Tongue (tissue), 3 donors: Measurements from ENCODE around the gene POMP. TPM values are rescaled to one million over a fixed set of nuclear protein-coding genes. Genes with fewer than 3 reads are reported as not detected.
A peak's percentile ranks its signal among the peaks of the same experiment; 100 is the strongest.

Source experiments
- DNase-seq: peaks from one replicate; pipeline ENCODE4 v3.0.0-alpha.2; 2015
- small RNA-seq: library from RNA; depleted of rRNA; stranded (forward); fragments of <200 nt; gene quantifications from one replicate; pipeline ENCODE3, GENCODE V24; 2014; ENCODE audit warnings: low replicate concordance
- total RNA-seq: library from RNA; depleted of rRNA; stranded (reverse); fragments of >200 nt; gene quantifications from one replicate; pipeline ENCODE4 v1.2.3, GENCODE V29; 2014

The POMP gene
- total RNA-seq, 1 donor from 2014 or later, result 63.9 TPM

GRCh38 chr13:28697441-28697840 is 38.5 kb downstream of the POMP start:
- DNase-seq, result peak; percentile 58

DNA sequence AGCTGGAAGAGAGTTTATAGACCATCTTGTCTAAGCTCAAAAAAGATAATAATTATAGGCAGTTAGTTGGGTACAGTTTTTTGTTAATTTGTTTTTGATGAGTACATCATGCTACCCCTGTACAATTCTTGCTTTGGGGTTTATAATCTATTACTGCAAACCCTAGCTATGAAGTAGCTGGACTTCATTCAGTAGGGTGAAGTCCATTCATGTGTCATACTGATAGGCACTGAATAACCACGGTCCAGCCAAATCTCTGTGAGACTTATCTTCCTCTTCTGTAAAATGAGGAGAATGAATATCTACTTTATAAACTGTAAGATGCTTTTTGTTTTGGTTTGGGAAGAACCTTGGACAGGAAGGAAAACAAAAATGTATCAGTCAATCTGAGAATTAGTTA is 40.3 kb downstream of the POMP start:
- DNase-seq, result no peak

DNA sequence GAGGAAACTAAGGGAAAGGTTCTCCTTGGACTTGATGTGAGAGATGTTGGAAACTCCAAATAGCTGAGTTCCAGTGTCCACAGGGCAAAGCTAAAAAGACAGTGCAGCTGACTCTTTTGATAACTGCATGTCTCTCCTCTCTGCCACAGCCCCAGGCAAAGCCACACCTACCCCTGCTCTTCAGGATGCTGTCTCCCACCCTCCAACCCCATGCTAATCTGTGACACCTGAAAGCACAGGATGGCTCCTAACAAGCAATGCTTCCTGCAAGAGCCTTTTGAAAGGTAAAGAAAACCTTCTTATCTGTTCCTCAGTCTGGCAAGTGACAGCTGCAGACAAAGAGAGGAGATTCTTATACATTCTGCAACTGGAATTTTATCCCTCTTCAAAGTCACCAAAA is 45.4 kb downstream of the POMP start:
- no peak for DNase-seq

GRCh38 chr13:28704919-28705318 is 46.0 kb downstream of the POMP start:
- no peak for DNase-seq

- no peak for DNase-seq
Measured at GRCh38 chr13:28705461-28706083, 46.6 kb downstream of the POMP start.

DNA sequence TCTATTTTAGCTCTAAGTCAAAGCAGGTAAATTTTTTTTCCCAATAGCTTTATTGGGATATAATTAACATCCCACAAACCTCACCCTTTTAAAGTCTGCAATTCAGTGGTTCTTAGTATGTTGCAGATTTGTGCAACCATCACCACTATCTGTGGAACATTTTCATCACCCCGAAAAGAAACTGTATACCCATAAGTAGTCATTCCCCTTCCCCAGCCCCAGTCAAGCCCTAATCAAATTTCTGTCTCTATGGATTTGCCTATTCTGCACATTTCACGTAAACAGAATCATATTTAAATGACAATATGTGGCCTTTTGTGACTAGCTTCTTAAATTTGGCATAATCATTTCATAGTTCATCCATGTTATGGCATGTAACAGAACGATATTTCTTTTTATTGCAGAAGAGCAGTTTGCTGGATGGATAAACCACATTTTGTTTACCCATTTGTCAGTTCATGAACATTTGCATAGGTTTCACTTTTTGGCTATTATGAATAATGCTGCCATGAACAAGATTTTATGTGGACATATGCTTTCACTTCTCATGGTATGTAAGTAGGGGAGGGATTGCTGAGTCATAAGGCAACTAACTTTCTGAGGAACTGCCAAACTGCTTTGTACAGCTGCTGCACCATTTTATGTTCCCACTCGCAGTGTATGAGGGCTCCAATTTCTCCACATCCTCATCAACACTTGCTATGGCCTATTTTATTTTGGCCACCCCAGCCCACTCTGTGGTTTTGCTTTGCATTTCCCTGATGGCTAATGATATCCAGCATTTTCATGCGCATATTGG is 48.9 kb downstream of the POMP start:
- DNase-seq, result peak; percentile 54

DNA sequence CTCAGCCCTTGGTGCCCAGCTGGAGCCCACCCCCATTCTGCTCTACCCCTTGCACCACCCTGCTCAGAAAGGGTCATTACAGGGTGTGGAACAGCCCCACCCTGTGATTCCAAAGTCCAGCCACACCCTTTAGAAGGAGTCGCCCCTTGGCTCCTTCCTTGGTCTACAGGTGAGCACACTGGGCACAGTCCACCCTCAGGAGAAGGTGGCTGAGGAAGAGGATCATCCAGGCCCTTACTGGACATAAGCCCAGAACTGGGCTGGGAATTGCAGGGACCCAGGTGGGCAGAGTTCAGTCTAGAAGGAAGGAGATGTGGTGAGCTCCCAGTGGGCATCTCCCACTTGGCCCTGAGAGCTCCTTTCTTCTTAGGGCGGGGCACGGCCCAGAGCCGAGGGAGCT is 51.2 kb downstream of the POMP start:
- DNase-seq, result no peak

- DNase-seq, result no peak
Measured at GRCh38 chr13:28714651-28715050, 55.7 kb downstream of the POMP start.

GRCh38 chr13:28716511-28716910 is 57.6 kb downstream of the POMP start:
- DNase-seq, result no peak

- no peak for DNase-seq
Measured at GRCh38 chr13:28717170-28717569, 58.2 kb downstream of the POMP start.

GRCh38 chr13:28718196-28718542 is 59.2 kb downstream of the POMP start:
- peak; percentile 24 for DNase-seq

GRCh38 chr13:28718543-28719226 is 59.8 kb downstream of the POMP start, which contains the start of gene SLC46A3:
TSS of gene SLC46A3 (minus strand) at chr13:28718970. CDS start at chr13:28717998, 972 bp downstream.
- DNase-seq, result peak; percentile 97

DNA sequence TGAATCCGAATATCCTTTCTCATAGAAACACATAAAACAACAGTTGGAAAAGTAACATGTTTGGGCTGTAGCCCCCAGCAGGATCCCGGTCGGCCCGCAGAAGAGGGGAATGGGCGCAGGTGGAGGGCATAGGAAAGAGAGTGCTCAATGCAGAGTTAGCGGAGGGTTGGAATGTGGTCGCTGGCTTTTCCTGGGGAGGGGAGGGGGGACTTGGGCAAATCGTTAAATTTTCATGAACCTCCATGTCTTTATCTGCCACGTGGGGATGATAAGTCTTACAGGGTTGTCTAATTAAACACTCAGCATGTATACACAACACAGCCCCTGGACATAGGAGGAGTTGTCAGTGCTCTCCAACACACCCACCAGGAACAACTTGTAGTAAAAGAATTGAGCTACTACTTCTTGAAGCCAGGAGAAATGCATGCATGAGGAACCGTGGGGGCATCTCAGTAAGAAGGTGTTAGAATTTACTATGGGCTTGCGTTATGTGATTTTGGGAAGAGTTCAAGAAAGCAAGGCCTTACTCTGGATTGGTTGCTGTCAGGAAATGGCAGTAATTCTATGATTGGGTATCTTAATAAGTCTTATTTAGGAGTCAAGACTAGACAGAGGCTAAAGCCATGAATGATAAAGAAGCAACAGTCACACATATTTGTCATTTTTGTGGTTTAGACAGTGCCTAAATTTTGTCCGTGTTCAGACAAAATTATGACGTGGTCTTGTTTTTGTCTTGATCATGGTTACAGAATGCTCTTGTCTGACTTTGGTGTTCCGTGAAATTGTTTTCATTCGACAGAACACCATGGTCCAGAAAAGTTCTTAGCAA is 60.5 kb downstream of the POMP start:
- DNase-seq, result no peak

GRCh38 chr13:28723806-28724205 is 64.9 kb downstream of the POMP start:
- no peak for DNase-seq

DNA sequence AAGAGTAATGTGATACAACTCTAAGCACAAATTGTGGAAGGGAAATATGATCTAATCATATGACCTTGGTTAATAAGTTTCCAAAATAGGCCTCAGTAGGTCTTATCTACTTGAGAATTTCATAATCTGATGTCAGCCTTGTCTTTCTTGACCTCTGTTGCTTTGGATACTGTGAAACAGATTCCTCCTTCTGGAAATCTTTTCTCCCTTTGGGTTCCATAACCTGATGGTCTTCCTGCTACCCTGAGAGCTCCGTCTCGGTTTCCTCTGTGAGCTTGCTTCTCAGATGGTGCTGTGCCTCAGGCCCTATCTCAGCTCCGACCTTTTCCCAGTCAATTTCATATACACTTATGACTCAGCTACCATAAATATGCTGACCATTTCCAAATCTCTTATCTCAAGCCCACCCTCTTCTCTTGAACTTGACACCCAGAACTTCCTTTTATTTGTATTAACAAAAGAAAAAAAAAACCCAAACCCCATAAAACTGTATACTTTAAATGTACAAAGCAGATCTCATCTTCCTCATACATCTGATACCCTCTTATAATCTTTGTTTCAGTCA is 66.2 kb downstream of the POMP start:
- no peak for DNase-seq

Small RNA genes lying within 50 kb of the gene (small RNA-seq; reads per million reads assigned to genes)
- gene RF00019 (not detected), gene RNU6-53P (not detected)

Other genes with a start within 250 kb of the POMP start
- gene FLT1, start 164.0 kb upstream of the POMP start, total RNA-seq, result 46.3 TPM
- gene SLC46A3, start 59.8 kb downstream of the POMP start, total RNA-seq, result 2.2 TPM
- 11.2 TPM for gene MTUS2, start 161.2 kb downstream of the POMP start, total RNA-seq